Posterior cingulate gyrus (tissue), 11 donors: ENCODE measurements around the gene C9.
"Not testable (repeated sequence)": the region's sequence is repeated elsewhere in the genome, so short reads cannot be mapped to it uniquely, and the experiment has no call there.

ENCODE experiments used
- DNase-seq, 10 donors: peaks; one replicate each; pipeline versions ENCODE4 v3.0.0 to v3.0.0-alpha.2; 2020 to 2021; ENCODE audit warnings: mixed read lengths in 3 of 10
- intact Hi-C: fragments of 100-400 bp; cut with DNase I; formaldehyde crosslinking; loops from one replicate; pipeline ENCODE4 v1.15.1; 2023

Gene C9

GRCh38 chr5:39270225-39270848, 94.0 kb downstream of the C9 start:
- DNase-seq: no peak
- intact Hi-C loops: no loop called here

- intact Hi-C loops: no loop called here
- no peak for DNase-seq
Measured at GRCh38 chr5:39267186-39267585, 97.1 kb downstream of the C9 start.

- DNase-seq: no peak
- intact Hi-C loops: no loop called here
Measured at GRCh38 chr5:39266442-39266841, 97.9 kb downstream of the C9 start.

- intact Hi-C loops: no loop called here
- no peak for DNase-seq
Measured at GRCh38 chr5:39264528-39264927, 99.8 kb downstream of the C9 start.

- no peak for DNase-seq
Measured at GRCh38 chr5:39262981-39263380, 101.3 kb downstream of the C9 start.

GRCh38 chr5:39260095-39260494, 104.2 kb downstream of the C9 start:
- intact Hi-C loops: no loop called here
- DNase-seq: no peak

More at GRCh38 chr5:39262981-39263380, 101.3 kb downstream of the C9 start:
- intact Hi-C loops: no loop called here

- intact Hi-C loops: no loop called here
- DNase-seq: no peak
Measured at GRCh38 chr5:39257554-39257953, 106.7 kb downstream of the C9 start.

GRCh38 chr5:39256477-39257235, 107.6 kb downstream of the C9 start:
- intact Hi-C loops: no loop called here
- DNase-seq: no peak

- intact Hi-C loops: no loop called here
- no peak for DNase-seq
Measured at GRCh38 chr5:39255406-39255805, 108.9 kb downstream of the C9 start.

- intact Hi-C loops: no loop called here
- no peak for DNase-seq
Measured at GRCh38 chr5:39254671-39255070, 109.6 kb downstream of the C9 start.

- DNase-seq: no peak
- intact Hi-C loops: no loop called here
Measured at GRCh38 chr5:39253196-39253595, 111.1 kb downstream of the C9 start.

GRCh38 chr5:39249564-39250274, 114.6 kb downstream of the C9 start:
- intact Hi-C loops: no loop called here
- no peak for DNase-seq

GRCh38 chr5:39249069-39249468, 115.2 kb downstream of the C9 start:
- intact Hi-C loops: no loop called here
- DNase-seq: no peak

- intact Hi-C loops: no loop called here
Measured at GRCh38 chr5:39240750-39241149, 123.5 kb downstream of the C9 start.

GRCh38 chr5:39238366-39239105, 125.8 kb downstream of the C9 start:
- DNase-seq: no peak
- intact Hi-C loops: no loop called here

More at GRCh38 chr5:39240750-39241149, 123.5 kb downstream of the C9 start:
- no peak for DNase-seq

- intact Hi-C loops: no loop called here
- DNase-seq: no peak
Measured at GRCh38 chr5:39236718-39237117, 127.6 kb downstream of the C9 start.

- intact Hi-C loops: no loop called here
- no peak for DNase-seq
Measured at GRCh38 chr5:39235648-39236047, 128.6 kb downstream of the C9 start.

- intact Hi-C loops, DNase-seq: not testable (repeated sequence)
Measured at GRCh38 chr5:39234494-39234893, 129.8 kb downstream of the C9 start.
